ENCODE results near the gene BLTP1.
"Not testable (repeated sequence)": the region's sequence is repeated elsewhere in the genome, so short reads cannot be mapped to it uniquely, and the experiment has no call there.

BLTP1 gene

GRCh38 chr4:122151982-122152710 is at the start of gene BLTP1:
Gene BLTP1 (plus strand): TSS chr4:122152331. CDS start chr4:122170648, 18,317 bp downstream.
- peak; percentile 82 for DNase-seq

GRCh38 chr4:122104184-122104583 is 47.9 kb upstream of the BLTP1 start:
- no peak for DNase-seq

GRCh38 chr4:122107680-122108079 is 44.5 kb upstream of the BLTP1 start:
- DNase-seq, result no peak

GRCh38 chr4:122110304-122110703 is 41.8 kb upstream of the BLTP1 start:
- not testable (repeated sequence) for DNase-seq

- no peak for DNase-seq
Observed at GRCh38 chr4:122117743-122118142, 34.4 kb upstream of the BLTP1 start.

- no peak for DNase-seq
Observed at GRCh38 chr4:122118243-122118642, 33.9 kb upstream of the BLTP1 start.

GRCh38 chr4:122119739-122120138 is 32.4 kb upstream of the BLTP1 start:
- DNase-seq, result no peak

GRCh38 chr4:122121593-122121992 is 30.5 kb upstream of the BLTP1 start:
- DNase-seq, result no peak

- DNase-seq, result no peak
Observed at GRCh38 chr4:122122083-122122482, 30.0 kb upstream of the BLTP1 start.

- DNase-seq, result no peak
Observed at GRCh38 chr4:122129061-122129460, 23.1 kb upstream of the BLTP1 start.

- no peak for DNase-seq
Observed at GRCh38 chr4:122131562-122132157, 20.5 kb upstream of the BLTP1 start.

- DNase-seq, result no peak
Observed at GRCh38 chr4:122132891-122133290, 19.2 kb upstream of the BLTP1 start.

GRCh38 chr4:122139139-122139538 is 13.0 kb upstream of the BLTP1 start:
- no peak for DNase-seq

- no peak for DNase-seq
Observed at GRCh38 chr4:122140834-122141233, 11.3 kb upstream of the BLTP1 start.

GRCh38 chr4:122142687-122143086 is 9.4 kb upstream of the BLTP1 start:
- no peak for DNase-seq

GRCh38 chr4:122146652-122147051 is 5.5 kb upstream of the BLTP1 start:
- no peak for DNase-seq

- no peak for DNase-seq
Observed at GRCh38 chr4:122150931-122151330, 1.2 kb upstream of the BLTP1 start.

GRCh38 chr4:122152711-122153226 is 638 bp downstream of the BLTP1 start:
- peak; percentile 29 for DNase-seq

GRCh38 chr4:122156819-122157218 is 4.7 kb downstream of the BLTP1 start:
- no peak for DNase-seq

GRCh38 chr4:122163301-122163700 is 11.2 kb downstream of the BLTP1 start:
- DNase-seq, result no peak

GRCh38 chr4:122163767-122164166 is 11.6 kb downstream of the BLTP1 start:
- DNase-seq, result no peak

- no peak for DNase-seq
Observed at GRCh38 chr4:122167369-122167768, 15.2 kb downstream of the BLTP1 start.

GRCh38 chr4:122170775-122171174 is 18.6 kb downstream of the BLTP1 start:
- DNase-seq, result no peak

GRCh38 chr4:122171323-122171722 is 19.2 kb downstream of the BLTP1 start:
- DNase-seq, result no peak

GRCh38 chr4:122172266-122172665 is 20.1 kb downstream of the BLTP1 start:
- no peak for DNase-seq

All from RPMI8226 (cell line).